ENCODE measurements around the gene CTXN3. TPM values are rescaled to one million over a fixed set of nuclear protein-coding genes. Genes with fewer than 3 reads are reported as not detected.

The CTXN3 gene
- total RNA-seq, 1 experiment from 2014 or later: not detected

- DNase-seq: no peak
- Histone ChIP-seq H3K27me3 (ENCODE audit: control insufficient read depth, insufficient read depth, low read length) (no peaks in the 10 kb centered on the region), H3K36me3 (replicated peaks; ENCODE audit: control insufficient read depth, insufficient read depth, low read length) (no peaks in the 10 kb centered on the region), H3K4me3 (ENCODE audit: insufficient read depth, low read depth, low read length) (no peak overlapping the region)
Measured at GRCh38 chr5:127634007-127634406, 14.9 kb upstream of the CTXN3 start.

- no peak for DNase-seq
- no peak overlapping the region for H3K4me3 ChIP-seq (ENCODE audit: insufficient read depth, low read depth, low read length)
- H3K36me3 ChIP-seq (replicated peaks; ENCODE audit: control insufficient read depth, insufficient read depth, low read length): no peaks in the 10 kb centered on the region
- no peaks in the 10 kb centered on the region for H3K27me3 ChIP-seq (ENCODE audit: control insufficient read depth, insufficient read depth, low read length)
Measured at GRCh38 chr5:127639828-127640227, 9.1 kb upstream of the CTXN3 start.

- no peaks in the 10 kb centered on the region for H3K27me3 ChIP-seq (ENCODE audit: control insufficient read depth, insufficient read depth, low read length)
- H3K36me3 ChIP-seq (replicated peaks; ENCODE audit: control insufficient read depth, insufficient read depth, low read length): no peaks in the 10 kb centered on the region
Measured at GRCh38 chr5:127642949-127643348, 5.9 kb upstream of the CTXN3 start.

GRCh38 chr5:127643607-127644006 is 5.3 kb upstream of the CTXN3 start:
- Histone ChIP-seq H3K36me3 (replicated peaks; ENCODE audit: control insufficient read depth, insufficient read depth, low read length) (no peaks in the 10 kb centered on the region), H3K4me3 (ENCODE audit: insufficient read depth, low read depth, low read length) (no peak overlapping the region), H3K27me3 (ENCODE audit: control insufficient read depth, insufficient read depth, low read length) (no peaks in the 10 kb centered on the region)
- no peak for DNase-seq

More at GRCh38 chr5:127642949-127643348, 5.9 kb upstream of the CTXN3 start:
- H3K4me3 ChIP-seq (ENCODE audit: insufficient read depth, low read depth, low read length): no peak overlapping the region
- no peak for DNase-seq

GRCh38 chr5:127645300-127645726 is 3.6 kb upstream of the CTXN3 start:
- DNase-seq: no peak
- Histone ChIP-seq H3K27me3 (ENCODE audit: control insufficient read depth, insufficient read depth, low read length) (no peaks in the 10 kb centered on the region), H3K4me3 (ENCODE audit: insufficient read depth, low read depth, low read length) (no peak overlapping the region), H3K36me3 (replicated peaks; ENCODE audit: control insufficient read depth, insufficient read depth, low read length) (no peaks in the 10 kb centered on the region)

GRCh38 chr5:127647361-127647958 is 1.4 kb upstream of the CTXN3 start:
- Histone ChIP-seq H3K4me3 (ENCODE audit: insufficient read depth, low read depth, low read length) (no peak overlapping the region), H3K27me3 (ENCODE audit: control insufficient read depth, insufficient read depth, low read length) (no peaks in the 10 kb centered on the region), H3K36me3 (replicated peaks; ENCODE audit: control insufficient read depth, insufficient read depth, low read length) (no peaks in the 10 kb centered on the region)
- DNase-seq: no peak

- no peaks in the 10 kb centered on the region for H3K36me3 ChIP-seq (replicated peaks; ENCODE audit: control insufficient read depth, insufficient read depth, low read length)
- H3K27me3 ChIP-seq (ENCODE audit: control insufficient read depth, insufficient read depth, low read length): no peaks in the 10 kb centered on the region
- DNase-seq: no peak
- no peak overlapping the region for H3K4me3 ChIP-seq (ENCODE audit: insufficient read depth, low read depth, low read length)
Measured at GRCh38 chr5:127650022-127650421, 1.1 kb downstream of the CTXN3 start.

- no peaks in the 10 kb centered on the region for H3K36me3 ChIP-seq (replicated peaks; ENCODE audit: control insufficient read depth, insufficient read depth, low read length)
- no peak overlapping the region for H3K4me3 ChIP-seq (ENCODE audit: insufficient read depth, low read depth, low read length)
- H3K27me3 ChIP-seq (ENCODE audit: control insufficient read depth, insufficient read depth, low read length): no peaks in the 10 kb centered on the region
- no peak for DNase-seq
Measured at GRCh38 chr5:127650649-127651048, 1.8 kb downstream of the CTXN3 start.

GRCh38 chr5:127652952-127653611 is 4.2 kb downstream of the CTXN3 start:
- DNase-seq: no peak
- H3K27me3 ChIP-seq (ENCODE audit: control insufficient read depth, insufficient read depth, low read length): no peaks in the 10 kb centered on the region
- no peaks in the 10 kb centered on the region for H3K36me3 ChIP-seq (replicated peaks; ENCODE audit: control insufficient read depth, insufficient read depth, low read length)
- no peak overlapping the region for H3K4me3 ChIP-seq (ENCODE audit: insufficient read depth, low read depth, low read length)

GRCh38 chr5:127656825-127657224 is 7.9 kb downstream of the CTXN3 start:
- no peaks in the 10 kb centered on the region for H3K27me3 ChIP-seq (ENCODE audit: control insufficient read depth, insufficient read depth, low read length)
- no peaks in the 10 kb centered on the region for H3K36me3 ChIP-seq (replicated peaks; ENCODE audit: control insufficient read depth, insufficient read depth, low read length)
- no peak overlapping the region for H3K4me3 ChIP-seq (ENCODE audit: insufficient read depth, low read depth, low read length)
- no peak for DNase-seq

- DNase-seq: peak; percentile 5
- Histone ChIP-seq H3K36me3 (replicated peaks; ENCODE audit: control insufficient read depth, insufficient read depth, low read length) (no peaks in the 10 kb centered on the region), H3K27me3 (ENCODE audit: control insufficient read depth, insufficient read depth, low read length) (no peaks in the 10 kb centered on the region), H3K4me3 (ENCODE audit: insufficient read depth, low read depth, low read length) (no peak overlapping the region)
Measured at GRCh38 chr5:127660047-127660733, 11.3 kb downstream of the CTXN3 start.

- Histone ChIP-seq H3K27me3 (ENCODE audit: control insufficient read depth, insufficient read depth, low read length) (no peaks in the 10 kb centered on the region), H3K36me3 (replicated peaks; ENCODE audit: control insufficient read depth, insufficient read depth, low read length) (no peaks in the 10 kb centered on the region), H3K4me3 (ENCODE audit: insufficient read depth, low read depth, low read length) (no peak overlapping the region)
- no peak for DNase-seq
Measured at GRCh38 chr5:127664093-127664492, 15.2 kb downstream of the CTXN3 start.

- no peaks in the 10 kb centered on the region for H3K27me3 ChIP-seq (ENCODE audit: control insufficient read depth, insufficient read depth, low read length)
Measured at GRCh38 chr5:127665641-127666040, 16.8 kb downstream of the CTXN3 start.

GRCh38 chr5:127666043-127666716 is 17.3 kb downstream of the CTXN3 start:
- Histone ChIP-seq H3K4me3 (ENCODE audit: insufficient read depth, low read depth, low read length) (no peak overlapping the region), H3K27me3 (ENCODE audit: control insufficient read depth, insufficient read depth, low read length) (no peaks in the 10 kb centered on the region), H3K36me3 (replicated peaks; ENCODE audit: control insufficient read depth, insufficient read depth, low read length) (no peaks in the 10 kb centered on the region)
- DNase-seq: no peak

More at GRCh38 chr5:127665641-127666040, 16.8 kb downstream of the CTXN3 start:
- Histone ChIP-seq H3K4me3 (ENCODE audit: insufficient read depth, low read depth, low read length) (no peak overlapping the region), H3K36me3 (replicated peaks; ENCODE audit: control insufficient read depth, insufficient read depth, low read length) (no peaks in the 10 kb centered on the region)
- DNase-seq: no peak

GRCh38 chr5:127667926-127668325 is 19.0 kb downstream of the CTXN3 start:
- Histone ChIP-seq H3K4me3 (ENCODE audit: insufficient read depth, low read depth, low read length) (no peak overlapping the region), H3K27me3 (ENCODE audit: control insufficient read depth, insufficient read depth, low read length) (no peaks in the 10 kb centered on the region), H3K36me3 (replicated peaks; ENCODE audit: control insufficient read depth, insufficient read depth, low read length) (no peaks in the 10 kb centered on the region)
- DNase-seq: no peak
